ENCODE measurements around the gene NRP2.

NRP2 gene

DNA sequence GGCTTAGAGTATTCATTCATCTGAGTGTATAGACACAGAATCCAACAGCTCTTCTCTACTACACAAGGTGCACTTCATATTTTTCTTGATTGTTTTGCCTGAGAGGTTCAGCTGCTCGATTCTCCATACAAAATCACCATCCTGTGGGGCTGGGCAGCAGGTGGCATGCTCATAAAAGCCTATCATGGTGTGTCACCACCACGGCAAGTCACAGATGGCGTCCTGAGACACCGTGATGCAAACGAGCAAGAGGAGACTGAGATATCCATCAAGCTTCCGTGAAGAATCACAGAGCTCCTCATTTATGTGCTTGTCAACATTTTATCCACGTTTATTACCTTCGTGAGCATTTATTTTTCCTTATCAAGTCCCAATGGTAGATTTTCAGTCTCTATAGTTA is 22.4 kb upstream of the NRP2 start:
- DNase-seq: no peak

DNA sequence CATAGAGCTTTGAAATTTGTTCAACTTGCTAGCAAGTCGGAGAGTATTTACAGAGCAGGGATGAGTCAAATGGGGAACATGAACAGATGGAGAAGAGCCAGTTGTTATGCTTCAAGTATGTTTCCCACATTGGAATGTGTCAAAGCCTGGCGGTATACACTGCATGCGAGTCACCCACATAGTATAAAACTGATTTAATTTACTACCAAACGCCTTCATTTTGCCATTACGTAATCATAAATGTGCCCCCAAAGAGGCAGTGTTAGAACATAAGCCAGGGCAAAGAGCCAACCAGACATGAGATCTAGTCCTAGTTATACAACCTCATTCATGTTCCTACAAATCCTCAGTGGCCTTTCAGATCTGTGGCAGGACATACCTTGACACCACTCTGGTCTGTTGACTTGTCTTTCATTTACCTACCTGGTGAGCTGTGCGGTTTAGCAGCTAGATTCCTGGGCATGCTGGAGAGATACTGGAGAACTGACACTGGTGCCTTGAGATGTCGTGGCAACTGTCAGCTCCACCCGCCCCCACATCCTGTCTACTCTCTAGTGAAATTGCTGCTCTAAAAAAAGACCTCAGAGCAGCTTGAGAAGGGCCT is 21.7 kb upstream of the NRP2 start:
- no peak for DNase-seq

DNA sequence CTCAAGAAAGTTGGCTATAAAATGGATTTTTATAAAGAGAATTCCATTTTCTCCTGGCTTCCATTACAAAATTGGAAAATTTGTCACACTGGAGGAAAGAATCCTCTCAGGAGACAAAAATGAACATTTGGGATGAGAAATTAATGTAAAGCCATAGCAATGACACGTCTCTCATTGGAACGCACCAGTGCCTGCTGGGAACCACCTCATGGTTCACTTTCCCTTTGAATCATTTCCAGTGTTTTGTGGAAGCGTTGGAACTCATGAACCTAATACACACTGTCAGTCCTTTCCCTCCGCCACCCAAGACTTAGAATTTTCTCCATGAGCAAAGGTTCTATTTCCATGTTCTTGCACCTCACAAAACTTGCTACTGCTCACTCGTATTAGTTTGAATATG is 21.0 kb upstream of the NRP2 start:
- DNase-seq: no peak

DNA sequence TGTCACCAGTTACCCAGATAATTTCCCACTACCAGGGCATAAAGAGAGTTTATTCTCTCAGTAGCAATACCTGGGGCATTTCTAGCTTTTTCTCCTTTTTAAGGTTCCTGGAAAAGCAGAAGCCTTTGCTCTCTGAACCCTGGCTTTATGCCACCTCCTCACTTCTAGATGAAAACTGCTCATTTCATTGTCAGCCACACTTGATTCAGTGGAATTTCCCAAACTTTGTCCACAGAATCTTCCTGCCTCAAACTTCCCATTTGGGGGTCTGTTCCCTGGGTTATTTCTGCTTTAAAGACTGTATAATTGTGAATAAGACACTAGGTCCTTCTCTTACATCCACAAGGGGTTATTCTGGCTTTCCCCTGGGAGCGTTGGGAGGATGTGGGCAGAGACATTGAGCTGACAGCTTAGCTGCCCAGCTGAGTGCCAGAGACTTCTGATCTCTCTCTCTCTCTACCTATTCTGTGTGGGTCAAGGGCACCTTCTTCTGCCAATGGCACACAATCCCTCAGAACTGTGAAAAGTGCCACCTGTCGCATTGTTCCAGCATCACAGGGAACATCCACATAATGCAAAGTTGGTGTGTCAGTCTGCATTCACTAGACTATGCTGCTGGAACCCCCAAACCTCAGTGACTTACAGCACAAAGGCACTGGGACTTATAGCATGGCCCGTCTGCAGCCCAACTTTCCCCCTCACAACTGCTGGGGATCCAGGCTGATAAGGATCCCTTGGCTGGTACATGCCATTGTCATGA is 19.9 kb upstream of the NRP2 start:
- DNase-seq: no peak

DNA sequence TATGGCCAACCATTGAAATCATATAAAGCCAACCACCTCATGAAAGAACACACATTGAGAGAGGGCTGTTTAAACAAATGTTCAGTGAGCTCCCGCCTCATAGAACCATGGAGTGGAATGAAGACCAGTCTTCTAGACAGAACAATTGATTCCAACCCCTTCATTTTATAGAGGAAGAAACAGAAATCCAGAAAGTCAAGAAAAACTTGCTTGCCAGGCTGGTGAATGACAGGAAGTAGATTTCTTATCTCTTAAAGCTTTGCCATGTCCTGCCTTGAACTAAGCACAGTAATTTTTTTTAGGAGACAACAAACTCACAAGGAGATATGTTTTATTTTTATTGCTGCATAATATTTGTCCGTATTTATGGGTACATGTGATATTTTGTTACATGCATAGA is 16.5 kb upstream of the NRP2 start:
- no peak for DNase-seq

DNA sequence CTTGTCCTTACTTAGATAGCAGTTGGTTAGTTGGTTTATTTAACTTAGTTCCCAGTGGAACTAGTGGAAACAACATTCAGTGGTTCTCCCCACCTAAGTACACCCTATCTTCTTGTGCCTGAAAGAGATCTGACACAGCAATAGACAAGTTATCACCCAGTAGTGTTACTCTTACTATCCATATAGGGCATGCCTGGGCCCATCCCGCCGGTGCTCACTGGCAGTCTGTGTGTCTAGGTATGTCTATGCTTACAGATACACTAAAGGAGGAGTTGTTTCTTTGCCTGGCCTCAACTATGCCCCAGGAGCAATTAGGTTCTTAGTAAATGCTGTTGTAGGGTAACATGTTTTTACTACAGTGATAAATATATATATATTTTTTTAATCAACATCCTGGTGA is 12.0 kb upstream of the NRP2 start:
- no peak for DNase-seq

DNA sequence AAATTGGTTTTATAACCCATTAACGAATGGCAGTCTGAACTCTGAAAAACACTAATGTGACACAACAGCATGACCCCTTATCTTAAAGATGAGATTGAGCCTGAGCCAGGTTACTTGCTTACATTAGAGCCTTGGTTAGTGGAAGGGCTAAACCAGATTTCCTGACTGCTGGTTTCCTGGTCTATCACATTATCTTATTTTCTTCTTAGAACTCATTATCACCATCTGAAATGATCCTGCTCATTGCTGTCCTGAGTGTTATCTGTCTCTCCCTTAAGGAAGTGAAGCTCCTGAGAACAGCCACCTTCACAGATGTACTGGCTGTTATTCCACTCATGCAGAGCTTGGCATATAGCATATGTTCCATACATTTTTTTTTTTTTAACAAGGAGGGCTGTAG is 9.0 kb upstream of the NRP2 start:
- no peak for DNase-seq

DNA sequence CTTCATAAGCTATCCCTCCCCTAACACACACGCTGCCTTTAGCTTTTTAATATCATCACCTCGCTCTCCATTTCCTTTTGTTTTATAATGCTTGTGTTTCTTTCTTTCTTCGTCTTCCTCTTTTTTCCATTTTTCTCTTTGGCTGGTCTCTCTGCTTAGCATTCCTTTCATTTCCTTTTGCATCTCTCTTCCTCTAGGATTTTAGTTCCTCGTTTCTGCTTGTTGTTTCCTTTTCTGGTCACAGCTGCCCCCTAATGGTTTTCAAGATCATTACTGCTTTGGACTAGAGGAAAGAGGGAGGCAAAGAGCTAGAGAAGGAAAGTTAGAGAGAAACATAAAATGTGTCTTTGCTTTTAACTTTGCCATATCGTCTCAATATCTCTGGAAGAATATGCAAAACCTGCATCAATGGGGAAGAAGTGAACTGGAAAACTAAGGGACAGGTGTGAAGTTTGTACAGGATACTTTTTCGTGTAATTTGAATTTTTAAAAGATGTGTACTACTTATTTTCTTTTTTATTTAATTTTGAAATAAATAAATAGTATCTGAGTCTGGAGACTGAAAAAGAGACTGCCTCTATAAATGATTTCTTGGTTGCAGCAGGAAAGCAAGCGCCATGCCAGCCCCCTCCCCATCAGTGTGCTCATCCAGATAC is 6.3 kb upstream of the NRP2 start:
- no peak for DNase-seq

DNA sequence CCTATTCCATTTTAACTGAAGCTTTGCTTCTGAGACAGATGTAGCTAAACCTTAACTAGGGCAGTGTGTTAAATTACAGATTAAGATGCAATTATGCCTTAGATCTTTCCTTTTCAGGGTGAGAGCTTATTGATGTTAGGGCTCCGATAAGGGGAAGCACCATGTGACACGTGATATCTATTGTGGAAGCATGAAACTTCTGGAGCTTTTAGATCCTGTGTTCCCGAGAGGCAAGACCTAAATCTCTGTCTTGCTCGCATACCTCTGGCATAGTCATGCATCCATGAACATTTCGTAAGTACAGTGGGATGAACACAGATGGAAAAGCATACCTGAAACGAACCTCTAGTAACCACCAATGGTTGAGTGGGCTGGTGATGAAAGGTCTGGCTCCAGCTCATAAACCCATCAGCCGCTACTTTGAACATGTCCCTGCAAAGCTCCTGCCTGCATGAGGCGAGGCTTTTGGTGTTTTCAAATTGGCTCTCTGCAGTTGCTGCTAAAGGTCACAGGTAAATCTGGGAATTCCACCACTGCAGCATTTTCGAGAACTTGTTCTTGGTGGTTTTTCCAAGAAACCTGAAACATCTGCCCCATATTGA is 3.7 kb upstream of the NRP2 start:
- DNase-seq: no peak

DNA sequence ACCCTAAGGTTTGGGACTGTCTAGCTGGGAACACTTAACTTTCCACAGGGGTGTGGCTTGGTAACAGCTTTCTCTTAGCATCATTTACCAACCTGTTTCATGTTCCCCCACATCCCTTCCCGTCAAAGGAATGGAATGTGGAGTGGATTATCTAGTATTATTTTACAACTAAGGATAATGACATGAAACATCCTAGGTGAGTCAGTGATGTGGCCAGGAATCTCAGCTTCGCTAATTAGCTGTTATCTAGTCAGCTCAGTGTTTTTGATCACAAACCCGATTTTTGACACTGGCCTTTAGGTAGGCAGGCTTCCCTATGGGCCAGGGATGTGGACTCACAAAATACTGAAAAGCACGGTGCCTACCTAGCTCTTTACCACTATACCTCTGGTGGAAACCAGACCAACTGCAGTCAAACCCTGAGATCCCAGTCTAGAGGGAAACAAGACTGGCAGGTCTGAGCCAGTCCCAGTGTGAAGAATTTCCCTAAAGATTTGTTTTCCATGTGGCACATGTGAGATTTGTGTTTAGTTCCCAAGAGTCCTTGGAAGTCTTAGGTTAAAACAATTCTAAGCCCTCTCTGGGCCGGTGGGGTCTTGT is 2.8 kb upstream of the NRP2 start:
- no peak for DNase-seq

DNA sequence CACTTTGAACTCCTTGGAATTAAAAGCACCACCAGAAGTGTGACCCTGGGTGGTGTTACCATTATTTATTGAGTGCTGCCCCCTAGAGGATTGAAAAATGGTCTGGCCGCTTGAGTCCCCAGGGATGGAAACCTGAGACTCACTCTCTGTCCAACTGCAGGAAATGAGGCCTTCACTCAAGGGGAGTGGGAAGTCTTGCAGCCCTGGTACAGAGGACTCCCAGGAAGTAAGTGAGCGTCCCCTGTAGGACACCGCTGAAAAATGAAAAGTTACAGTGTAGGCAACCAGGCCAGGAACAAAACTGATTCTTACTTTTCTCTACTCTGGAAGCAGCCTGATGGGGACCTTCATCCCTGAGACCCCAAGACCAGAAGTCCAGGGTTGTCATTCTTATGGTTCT is 2.2 kb upstream of the NRP2 start:
- DNase-seq: peak; percentile 61 to 62

DNA sequence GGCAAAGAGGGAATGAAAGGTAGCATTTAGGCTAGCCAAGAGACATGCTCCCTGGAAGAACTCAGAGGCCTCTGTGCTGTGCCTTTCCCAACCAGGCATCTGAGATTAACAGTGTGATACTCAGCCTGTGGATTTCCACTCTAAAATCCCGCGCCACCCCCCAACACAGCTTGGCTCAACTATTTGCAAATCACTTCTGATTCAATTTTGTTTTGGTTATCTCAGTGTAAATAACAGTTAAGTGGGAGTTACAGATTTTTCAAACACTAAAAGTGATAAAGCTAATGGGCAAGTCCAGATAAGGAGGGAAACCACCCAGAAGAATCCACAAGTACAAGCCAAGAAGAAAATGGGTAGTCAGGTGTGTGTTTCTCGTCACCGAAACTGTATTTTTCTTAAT is 1.4 kb upstream of the NRP2 start:
- no peak for DNase-seq

DNA sequence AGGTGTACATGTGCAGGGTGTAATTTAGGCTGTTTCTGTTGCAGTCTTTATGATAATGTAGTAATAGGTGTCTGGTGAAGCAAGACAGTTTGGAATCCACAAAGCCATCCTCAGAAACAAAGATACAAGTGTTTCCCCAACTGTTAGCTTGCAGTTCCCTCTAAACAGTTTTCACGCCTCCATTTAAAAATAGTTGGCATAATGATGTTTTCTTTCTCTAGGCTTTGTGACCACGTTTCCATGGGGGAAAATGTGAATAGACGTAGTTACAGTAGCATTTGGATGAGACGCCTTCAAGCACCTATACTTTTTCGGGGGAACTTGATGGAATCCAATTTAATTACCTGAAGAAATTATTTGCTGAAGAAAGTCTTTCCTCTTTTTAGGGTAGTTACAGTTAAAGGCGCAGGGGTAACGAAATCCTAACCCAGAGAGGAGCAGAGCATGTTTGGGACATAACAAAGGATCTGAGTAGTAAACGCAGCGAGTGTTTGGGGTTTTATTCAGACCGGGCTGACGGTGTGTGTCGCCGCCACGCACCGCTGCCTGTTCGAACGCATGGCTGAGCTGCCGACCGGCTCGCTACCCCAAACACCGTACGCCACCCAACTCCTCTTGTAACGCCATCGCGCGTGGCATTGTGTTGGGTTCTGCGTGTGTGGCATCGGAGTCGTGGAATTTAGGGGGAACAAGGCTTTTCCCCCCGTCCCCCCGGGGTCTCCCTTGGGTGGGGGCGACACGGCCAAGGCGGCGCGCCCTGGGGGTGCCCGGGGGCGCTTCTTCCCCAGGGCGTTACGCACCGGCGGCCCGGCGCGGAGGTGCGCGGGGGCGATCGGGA is 681 bp upstream of the NRP2 start:
- no peak for DNase-seq

DNA sequence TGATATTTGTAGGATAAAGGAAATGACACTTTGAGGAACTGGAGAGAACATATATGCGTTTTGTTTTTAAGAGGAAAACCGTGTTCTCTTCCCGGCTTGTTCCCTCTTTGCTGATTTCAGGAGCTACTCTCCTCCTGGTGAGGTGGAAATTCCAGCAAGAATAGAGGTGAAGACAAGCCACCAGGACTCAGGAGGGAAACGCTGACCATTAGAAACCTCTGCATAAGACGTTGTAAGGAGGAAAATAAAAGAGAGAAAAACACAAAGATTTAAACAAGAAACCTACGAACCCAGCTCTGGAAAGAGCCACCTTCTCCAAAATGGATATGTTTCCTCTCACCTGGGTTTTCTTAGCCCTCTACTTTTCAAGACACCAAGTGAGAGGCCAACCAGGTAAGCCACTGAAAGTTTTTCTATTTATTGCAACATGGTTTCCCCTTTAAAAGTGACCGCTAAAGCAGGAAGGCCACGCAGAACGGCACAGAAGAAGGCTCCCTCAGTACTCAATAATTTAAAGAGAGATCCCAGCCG is 735 bp downstream of the NRP2 start:
- no peak for DNase-seq

DNA sequence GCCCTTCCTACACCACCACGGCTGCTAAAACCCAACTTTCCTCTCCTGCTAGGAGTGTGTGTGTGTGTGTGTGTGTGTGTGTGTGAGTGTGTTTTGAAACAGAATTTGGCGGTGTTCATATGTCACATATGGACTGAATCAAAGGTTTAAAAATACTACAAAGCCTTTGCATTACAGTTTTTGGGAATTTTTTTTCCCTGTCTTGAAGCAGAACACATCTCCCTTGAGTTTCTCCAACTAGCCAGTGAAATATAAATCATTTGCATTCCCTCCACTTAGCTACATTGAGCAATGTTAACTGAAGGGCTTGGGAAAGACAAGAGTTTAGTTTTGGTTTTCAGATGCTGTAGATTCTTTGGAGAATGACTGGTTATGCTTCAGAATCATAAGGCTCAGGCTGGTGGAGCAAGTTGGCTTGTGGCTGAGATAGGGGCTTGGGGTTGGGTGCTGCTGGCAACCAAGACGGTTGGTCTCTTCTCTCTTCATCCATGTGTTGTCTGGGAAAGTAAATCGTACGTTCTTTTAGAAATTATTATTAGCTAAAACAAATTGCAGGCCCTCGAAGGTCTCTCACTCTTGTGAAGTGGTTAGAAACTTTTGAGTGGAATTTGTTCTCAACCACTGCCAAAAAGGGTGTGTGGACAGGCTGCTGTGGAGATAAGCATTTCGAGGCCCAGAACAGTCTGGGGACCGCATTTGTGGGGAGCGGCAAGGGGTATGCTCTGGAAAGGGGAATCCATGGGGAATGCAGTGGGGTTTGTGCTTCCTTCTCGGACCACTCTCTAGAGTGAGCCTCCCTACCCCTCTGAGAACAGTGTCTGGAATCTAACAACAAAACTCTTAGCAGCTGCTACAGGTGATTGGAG is 1.4 kb downstream of the NRP2 start:
- no peak for DNase-seq

DNA sequence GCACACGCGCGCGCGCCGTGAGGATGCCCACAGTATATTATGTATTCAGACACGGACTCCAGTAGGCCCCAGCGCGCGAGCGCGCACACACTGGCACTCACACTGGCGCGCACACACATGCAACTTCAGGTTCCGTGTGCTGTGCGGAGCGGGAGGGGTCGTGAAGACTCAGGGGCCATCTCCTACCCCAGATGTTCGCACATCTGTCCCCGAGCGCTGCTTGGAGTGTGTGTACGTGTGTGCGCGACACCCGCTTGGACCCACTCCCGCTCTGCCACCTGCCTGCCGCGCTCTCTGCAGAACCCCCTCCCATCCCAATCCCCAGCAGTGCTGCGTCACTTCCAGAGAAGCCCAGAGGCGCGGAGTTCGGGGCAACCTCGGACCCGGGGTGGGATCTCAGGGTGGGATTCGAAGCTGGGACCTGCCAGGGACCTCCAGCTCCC is 2.6 kb downstream of the NRP2 start:
- no peak for DNase-seq

DNA sequence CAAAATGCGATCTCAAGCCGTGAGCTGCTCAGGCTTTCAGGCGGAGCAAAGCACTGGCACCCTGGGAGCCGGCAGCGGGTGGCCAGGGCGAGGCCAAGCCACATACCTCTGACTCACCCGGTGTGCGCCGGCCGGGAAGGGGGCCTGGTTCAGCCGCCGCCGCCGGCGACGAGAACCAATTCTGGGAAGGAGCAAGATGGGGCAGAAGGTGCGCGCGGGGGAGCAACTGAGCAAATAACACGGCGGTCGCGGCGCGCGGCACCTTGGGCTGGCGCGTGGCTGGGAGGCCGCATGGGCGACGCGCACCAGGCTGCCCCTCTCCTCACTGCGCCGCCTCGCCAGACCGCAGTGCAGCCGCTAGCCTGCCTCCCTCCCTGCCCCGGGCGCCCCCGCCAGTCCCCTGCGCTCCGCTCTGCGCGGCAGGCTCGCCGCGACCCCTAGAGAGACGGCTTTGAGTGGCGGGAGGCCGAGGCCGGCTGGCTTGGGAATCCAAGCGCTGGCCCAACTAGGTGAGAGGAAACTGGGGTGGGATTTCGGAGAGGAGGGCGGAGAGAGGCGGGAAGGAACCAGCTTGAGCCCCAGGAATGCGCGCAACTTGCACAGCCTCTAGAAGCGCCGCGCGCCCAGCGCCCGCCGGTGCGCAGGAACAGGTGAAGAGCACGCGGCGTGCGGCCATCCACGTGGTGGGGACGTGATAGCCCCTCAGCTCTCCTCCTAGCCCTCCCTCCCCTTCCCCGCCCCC is 3.2 kb downstream of the NRP2 start:
- DNase-seq: no peak

DNA sequence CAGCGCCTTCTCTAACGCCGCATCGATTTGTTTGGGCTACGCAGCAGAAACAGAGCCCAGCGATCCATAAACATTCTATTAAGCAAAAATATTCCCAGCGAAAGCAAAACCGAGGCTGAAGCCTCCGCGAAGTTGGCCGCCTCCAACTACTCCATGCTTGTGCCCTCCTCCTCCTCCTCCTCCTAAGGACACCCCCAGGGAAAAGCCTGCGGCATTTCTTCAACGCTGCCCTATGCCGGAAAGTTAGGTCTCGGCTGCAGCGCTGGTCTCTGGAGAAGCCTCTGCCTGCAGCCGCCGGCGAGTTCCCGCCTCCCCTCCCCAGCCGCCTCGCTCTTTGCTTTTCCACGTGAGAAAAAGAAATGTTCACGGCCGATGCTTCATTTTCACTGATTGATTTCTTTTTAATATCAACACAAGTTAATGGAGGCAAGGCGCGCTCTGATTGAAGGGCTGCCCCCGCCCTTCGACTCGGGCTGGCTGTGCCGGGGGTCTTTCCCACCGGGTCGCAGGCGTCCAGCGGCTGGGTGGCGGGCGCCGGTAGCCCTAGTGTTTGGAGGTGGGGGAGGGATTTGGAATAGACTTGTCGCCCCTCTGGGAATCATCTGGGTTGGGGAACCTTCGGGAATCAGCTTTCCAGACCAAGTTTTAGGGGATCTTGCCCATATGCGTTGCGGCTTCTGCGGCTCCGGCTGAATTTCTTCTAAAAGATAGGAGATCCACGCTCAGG is 3.9 kb downstream of the NRP2 start:
- no peak for DNase-seq

DNA sequence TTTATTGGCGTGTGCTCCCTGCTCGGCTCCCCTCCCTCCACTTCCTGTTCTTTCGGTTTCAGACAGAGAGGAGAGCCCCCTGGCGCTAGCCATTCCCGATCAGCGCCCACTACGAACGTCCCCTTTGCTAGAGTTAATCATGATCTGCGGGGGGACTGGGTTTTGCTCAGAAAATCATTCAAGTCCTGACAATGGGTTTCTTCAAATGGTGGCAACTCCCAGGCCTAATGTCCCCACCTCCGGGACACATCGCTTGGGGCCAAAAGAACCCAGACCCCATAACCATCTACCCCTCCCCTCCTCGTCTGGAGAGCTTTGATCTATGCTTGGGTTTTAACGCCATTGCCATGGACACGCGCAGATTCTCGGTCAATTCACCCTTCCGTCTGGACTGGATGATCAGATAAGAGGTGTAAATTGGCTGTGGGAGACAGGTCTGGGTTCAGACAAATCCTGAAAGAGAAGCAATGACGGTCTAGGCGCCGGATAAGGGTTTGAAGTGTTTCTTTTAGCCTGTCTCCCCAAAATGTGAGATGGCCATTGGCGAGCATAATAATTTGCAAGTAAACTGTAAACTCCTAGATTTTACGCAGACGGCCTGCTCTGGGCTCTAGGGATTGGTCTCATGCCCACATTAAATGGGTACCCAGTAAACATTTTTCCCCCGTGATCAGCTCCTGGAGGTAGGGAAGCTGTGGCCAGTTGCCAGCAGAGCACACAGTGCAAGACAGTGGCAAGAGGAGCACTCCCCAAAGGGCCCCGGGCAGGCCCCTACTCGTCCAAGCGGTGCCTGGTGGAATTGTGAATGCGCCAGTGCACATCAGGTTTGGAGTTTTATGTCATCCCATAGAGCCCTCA is 4.7 kb downstream of the NRP2 start:
- no peak for DNase-seq

Data from NCI-H187 (cell line).